HG03060 (cell line): ENCODE results near the gene HDAC4.
A peak's percentile ranks its signal among the peaks of the same experiment; 100 is the strongest.

Source experiments
- ATAC-seq: cut with Tn5 transposase; IDR thresholded peaks from one replicate; pipeline ENCODE4 v1.9.1; 2021; ENCODE audit warnings: low read depth, moderate number of reproducible peaks; ENCODE audit not compliant: unreplicated experiment

The HDAC4 gene

GRCh38 chr2:239371726-239372686 is 28.8 kb downstream of the HDAC4 start:
- no peak for ATAC-seq

GRCh38 chr2:239370876-239371725 is 29.7 kb downstream of the HDAC4 start:
- ATAC-seq: no peak

GRCh38 chr2:239370403-239370802 is 30.4 kb downstream of the HDAC4 start:
- no peak for ATAC-seq

DNA sequence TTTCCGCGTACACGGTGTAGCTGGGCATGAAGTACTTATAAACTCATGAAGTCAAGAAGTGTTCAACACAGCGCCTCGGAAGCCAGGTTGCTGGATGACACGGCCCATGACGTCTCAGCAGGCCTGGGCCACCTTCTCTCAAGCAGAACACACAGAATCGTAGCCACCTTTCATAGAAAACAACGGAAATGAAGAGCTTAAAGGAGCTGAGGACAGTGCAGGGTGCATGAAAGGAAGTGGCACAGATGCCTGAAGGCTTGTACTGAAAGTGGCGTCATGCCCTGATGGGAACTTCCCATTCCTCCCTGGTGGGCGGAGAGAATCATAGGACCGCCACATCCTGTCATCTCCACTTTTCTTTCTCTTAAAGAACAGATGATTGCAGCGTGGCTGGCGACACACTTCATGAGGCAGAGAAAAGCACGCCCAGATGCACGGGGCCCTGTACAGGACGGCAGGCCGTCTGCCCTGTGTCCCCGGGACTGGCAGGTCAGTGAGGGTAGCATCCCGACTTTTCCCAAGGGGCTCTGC is 31.1 kb downstream of the HDAC4 start:
- peak; percentile 77 for ATAC-seq

GRCh38 chr2:239368906-239369552 is 31.8 kb downstream of the HDAC4 start:
- ATAC-seq: peak; percentile 3

DNA sequence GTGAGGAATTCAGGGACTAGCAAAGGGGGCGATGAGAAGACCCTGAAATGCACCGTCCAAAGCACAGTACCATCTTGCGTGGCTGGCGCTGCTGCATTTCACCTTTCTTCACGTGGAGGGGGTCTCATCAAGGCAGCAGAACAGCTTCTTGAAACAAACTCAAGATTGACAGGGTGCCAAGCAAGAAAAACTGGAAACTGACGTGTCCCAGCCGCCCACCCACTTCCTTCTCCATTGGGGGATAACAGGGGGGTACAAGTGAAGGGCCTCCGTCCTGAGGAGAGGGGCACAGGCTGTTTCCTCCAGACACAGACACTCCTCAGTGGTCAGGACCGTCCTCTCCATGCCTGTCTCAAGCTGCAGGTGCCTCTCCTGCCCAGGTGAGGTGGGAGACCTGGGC is 32.5 kb downstream of the HDAC4 start:
- no peak for ATAC-seq

GRCh38 chr2:239366740-239367139 is 34.1 kb downstream of the HDAC4 start:
- ATAC-seq: no peak

- no peak for ATAC-seq
Measured at GRCh38 chr2:239365782-239366435, 34.9 kb downstream of the HDAC4 start.

GRCh38 chr2:239365071-239365781 is 35.6 kb downstream of the HDAC4 start:
- no peak for ATAC-seq

GRCh38 chr2:239363946-239364637 is 36.7 kb downstream of the HDAC4 start:
- ATAC-seq: no peak

- no peak for ATAC-seq
Measured at GRCh38 chr2:239362507-239362906, 38.3 kb downstream of the HDAC4 start.

- ATAC-seq: no peak
Measured at GRCh38 chr2:239361311-239361642, 39.5 kb downstream of the HDAC4 start.

- ATAC-seq: no peak
Measured at GRCh38 chr2:239360421-239361310, 40.2 kb downstream of the HDAC4 start.

GRCh38 chr2:239360008-239360407 is 40.8 kb downstream of the HDAC4 start:
- ATAC-seq: no peak

GRCh38 chr2:239359196-239359912 is 41.5 kb downstream of the HDAC4 start:
- no peak for ATAC-seq

DNA sequence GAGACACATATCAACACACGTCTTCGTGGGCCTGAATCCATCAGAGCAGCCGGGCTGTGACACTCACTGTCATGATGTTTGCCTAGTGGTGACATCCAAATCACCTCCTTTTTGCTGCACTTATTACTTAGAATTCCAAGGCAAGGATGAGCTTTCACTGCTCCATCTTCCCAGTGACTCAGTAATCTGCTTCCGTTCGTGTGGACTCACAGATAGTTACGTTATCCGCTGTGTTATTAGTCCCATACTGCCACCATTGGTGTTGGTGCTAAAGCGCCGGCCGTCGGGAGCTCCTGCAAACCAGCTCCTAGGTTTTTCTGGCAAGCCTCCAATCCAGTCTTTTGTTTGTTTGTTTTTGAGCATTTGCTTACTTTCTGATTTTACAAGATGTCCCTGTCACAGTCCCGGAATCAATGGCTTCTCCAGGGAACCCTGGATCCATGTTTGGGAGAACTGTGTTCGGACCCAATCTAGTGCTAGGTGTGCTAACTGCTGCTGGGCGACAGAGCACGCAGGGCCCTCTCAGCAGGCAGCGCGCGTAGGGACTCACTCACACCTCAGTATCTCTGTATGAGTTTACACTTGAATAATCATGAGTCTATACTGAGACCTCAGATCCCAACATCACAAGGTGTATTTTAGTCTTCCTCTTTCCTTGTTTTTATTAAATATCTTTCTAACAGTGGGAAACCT is 42.6 kb downstream of the HDAC4 start:
- no peak for ATAC-seq

DNA sequence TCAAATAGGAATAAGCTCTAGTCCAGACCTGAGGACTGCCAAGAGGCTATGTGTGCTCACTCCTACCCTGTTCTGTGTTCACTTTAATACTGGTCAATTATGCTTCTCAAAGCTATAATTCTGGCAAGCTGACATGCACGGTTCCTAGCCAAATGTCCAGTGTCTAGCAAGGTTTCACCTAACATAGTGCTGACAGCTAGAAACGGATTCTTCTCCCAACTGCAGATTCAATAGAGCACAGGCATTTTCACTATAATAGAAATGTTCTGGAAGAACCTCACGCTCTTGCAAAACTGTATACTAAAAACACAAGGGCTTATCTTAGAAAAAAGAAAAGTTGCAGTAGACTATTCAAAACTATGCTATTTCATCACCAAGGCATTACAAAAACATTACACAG is 45.1 kb downstream of the HDAC4 start:
- ATAC-seq: no peak
